Activated naive CD4-positive, alpha-beta T cell treated with anti-CD3 and anti-CD28 coated beads, Interleukin-2, amount 50 U/mL, for 72 hours (primary cell): ENCODE data around the gene NOS3. TPM values are rescaled to one million over a fixed set of nuclear protein-coding genes. Genes with fewer than 3 reads are reported as not detected.
"Not testable (repeated sequence)": the region's sequence is repeated elsewhere in the genome, so short reads cannot be mapped to it uniquely, and the experiment has no call there.

Source experiments
- ATAC-seq, 2 donors: fragments of 150-1000 bp; cut with Tn5 transposase; 2 replicates each; pipeline ENCODE4 v1.10.0; 2021; ENCODE audit warnings: mild to moderate bottlenecking in 2 of 2, moderate library complexity in 2 of 2
- DNase-seq, 2 donors: peaks; one replicate each; pipeline ENCODE4 v3.0.0; 2021 to 2022; ENCODE audit warnings: low spot score in 2 of 2
- H3K27ac Mint-ChIP-seq, 2 donors: one replicate each; pipeline ENCODE4 v1.8.0; 2022; ENCODE audit warnings: mild to moderate bottlenecking in 2 of 2, mixed read lengths in 2 of 2
- H3K36me3 Mint-ChIP-seq, 2 donors: one replicate each; pipeline ENCODE4 v1.8.0; 2022; ENCODE audit warnings: mixed read lengths in 2 of 2
- H3K9me3 Mint-ChIP-seq, 2 donors: one replicate each; pipeline ENCODE4 v1.8.0; 2022; ENCODE audit warnings: mixed read lengths in 2 of 2
- total RNA-seq, 2 donors: library from RNA; stranded (reverse); gene quantifications; one replicate each; pipeline ENCODE4 v1.2.3, GENCODE V29; 2022

NOS3 gene
- total RNA-seq, 2 donors from 2014 or later, result 1.8 to 12.7 TPM

DNA sequence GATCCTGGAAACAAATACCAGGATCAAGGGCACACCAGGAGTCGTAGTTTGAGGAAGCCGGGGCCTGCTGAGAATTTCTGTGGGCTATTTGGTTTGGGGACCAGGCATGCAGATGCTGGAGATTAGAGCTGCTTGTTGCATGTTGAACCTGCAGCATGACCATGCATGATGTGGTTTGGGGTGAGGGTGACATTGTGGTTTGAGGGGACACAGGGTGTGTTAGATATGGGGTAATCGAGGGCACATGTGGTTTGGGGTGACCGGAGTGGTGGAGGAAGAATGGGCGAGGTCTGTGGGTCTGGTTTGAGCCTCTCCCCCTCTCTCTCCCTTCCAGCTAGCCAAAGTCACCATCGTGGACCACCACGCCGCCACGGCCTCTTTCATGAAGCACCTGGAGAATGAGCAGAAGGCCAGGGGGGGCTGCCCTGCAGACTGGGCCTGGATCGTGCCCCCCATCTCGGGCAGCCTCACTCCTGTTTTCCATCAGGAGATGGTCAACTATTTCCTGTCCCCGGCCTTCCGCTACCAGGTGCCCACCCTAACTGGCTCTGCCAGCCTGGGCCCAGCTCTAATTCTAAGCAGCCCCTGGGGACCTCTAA, 10.2 kb downstream of the NOS3 start:
- ATAC-seq, result no peak
- Mint-ChIP-seq H3K27ac (no peak overlapping the region), H3K9me3 (no peaks in the 10 kb centered on the region), H3K36me3 (no peaks in the 10 kb centered on the region)
- DNase-seq, result no peak

DNA sequence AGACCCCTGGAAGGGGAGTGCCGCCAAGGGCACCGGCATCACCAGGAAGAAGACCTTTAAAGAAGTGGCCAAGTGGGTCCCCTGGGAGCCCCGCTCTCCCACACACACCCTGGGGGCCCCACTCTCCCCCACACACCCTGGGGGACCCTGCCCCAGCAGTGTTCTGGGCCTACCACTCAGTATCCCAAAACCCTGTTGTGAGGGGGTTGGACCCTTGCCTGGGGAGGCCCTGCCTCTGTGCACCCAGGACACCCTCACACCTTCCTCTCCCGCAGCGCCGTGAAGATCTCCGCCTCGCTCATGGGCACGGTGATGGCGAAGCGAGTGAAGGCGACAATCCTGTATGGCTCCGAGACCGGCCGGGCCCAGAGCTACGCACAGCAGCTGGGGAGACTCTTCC, 10.7 kb downstream of the NOS3 start:
- DNase-seq, result no peak
- no peak for ATAC-seq
- peak overlapping the region in 1 of 2 donors; percentile 84 for H3K27ac Mint-ChIP-seq
- no peaks in the 10 kb centered on the region for H3K36me3 Mint-ChIP-seq
- no peaks in the 10 kb centered on the region for H3K9me3 Mint-ChIP-seq

DNA sequence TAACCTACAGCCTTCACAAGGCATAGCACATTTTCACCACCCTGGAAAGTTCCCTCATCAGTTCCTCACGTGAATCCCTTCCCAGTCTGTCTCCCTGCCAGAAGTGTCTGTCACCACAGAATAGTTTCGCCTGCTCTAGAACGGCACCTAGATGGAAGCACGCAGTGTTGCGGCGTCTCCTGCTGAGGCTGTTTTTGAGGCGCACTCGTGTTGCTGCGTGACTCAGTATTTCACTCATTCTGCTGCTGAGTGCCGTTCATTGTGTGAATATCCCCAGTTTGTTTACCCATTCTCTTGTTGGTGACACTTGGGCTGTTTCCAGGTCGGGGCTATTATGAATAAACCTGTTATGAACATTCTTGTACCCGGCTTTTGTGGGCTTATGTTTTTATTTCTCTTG, 12.8 kb downstream of the NOS3 start:
- H3K36me3 Mint-ChIP-seq, result no peaks in the 10 kb centered on the region
- DNase-seq (no peak), ATAC-seq (no peak)
- H3K9me3 Mint-ChIP-seq, result no peaks in the 10 kb centered on the region
- no peak overlapping the region for H3K27ac Mint-ChIP-seq

DNA sequence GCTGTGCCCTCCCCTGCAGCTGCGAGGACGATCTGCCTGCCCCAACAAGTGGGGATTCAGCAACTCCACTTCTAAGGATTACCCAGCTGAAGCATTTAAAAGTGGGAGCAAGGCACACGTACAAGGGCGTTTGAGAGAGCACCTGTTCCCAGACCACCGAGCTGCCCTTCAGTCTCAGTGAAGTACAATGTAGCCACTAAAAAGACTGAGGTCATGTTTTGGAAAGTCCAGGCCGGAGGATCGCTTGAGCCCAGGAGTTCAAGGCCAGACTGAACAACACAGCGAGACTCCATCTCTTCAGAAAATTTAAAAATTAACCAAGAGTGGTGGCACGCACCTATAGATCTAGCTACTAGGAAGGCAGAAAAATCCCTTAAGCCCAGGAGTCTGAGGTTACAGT, 14.7 kb downstream of the NOS3 start:
- Mint-ChIP-seq H3K36me3 (no peaks in the 10 kb centered on the region), H3K9me3 (no peaks in the 10 kb centered on the region), H3K27ac (no peak overlapping the region)
- no peak for ATAC-seq
- DNase-seq, result no peak

DNA sequence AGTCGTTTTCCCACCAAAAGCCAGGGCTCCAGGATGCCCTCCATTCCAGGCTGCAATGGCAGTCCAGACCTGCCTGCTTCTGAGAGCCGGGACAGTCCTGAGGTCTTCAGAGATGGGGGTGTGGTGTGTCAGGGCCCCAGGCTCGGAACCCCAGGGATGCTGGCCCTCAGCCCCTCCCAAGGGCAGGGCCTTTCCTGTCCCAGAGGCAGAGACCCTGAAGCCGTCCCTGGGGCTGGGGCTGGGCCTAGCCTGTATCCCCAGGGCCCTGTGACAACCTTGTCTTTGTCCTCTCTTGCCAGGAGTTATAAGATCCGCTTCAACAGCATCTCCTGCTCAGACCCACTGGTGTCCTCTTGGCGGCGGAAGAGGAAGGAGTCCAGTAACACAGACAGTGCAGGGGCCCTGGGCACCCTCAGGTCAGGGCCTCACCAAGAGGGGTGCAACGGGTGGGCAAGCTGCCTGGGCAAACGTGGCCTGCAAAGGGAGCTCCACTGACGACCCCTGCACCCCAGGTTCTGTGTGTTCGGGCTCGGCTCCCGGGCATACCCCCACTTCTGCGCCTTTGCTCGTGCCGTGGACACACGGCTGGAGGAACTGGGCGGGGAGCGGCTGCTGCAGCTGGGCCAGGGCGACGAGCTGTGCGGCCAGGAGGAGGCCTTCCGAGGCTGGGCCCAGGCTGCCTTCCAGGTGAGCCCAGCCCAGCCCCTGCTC, 15.9 kb downstream of the NOS3 start:
- Mint-ChIP-seq H3K27ac (peak overlapping the region in 1 of 2 donors; percentile 78), H3K9me3 (no peaks in the 10 kb centered on the region), H3K36me3 (no peaks in the 10 kb centered on the region)
- DNase-seq (no peak), ATAC-seq (no peak)

DNA sequence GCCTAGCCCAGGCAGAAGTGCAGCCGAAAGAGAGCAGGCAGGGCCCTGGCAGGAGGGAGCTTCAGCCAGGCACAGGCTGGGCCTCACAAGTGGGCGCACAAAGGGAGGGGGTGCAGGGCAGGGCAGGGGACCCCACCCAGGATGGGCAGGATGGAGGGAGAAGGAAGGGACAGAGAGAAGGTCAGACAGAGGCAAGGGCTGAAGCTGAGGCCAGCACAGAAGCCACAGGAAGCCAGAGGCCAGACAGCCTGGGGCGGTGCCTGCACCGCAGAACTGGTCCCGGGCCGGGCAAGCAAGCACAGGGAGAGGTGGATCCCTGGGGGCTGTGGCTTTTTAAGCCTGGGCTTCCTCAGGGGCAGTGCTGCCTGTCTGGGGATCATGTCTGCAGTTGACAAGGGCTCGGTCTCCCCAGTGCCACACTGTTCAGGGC, 16.7 kb downstream of the NOS3 start:
- ATAC-seq, result no peak
- Mint-ChIP-seq H3K27ac (peak overlapping the region in 1 of 2 donors; percentile 78), H3K36me3 (peaks cover 0 to 1% of the 10 kb centered on the region in 2 donors), H3K9me3 (no peaks in the 10 kb centered on the region)
- no peak for DNase-seq

DNA sequence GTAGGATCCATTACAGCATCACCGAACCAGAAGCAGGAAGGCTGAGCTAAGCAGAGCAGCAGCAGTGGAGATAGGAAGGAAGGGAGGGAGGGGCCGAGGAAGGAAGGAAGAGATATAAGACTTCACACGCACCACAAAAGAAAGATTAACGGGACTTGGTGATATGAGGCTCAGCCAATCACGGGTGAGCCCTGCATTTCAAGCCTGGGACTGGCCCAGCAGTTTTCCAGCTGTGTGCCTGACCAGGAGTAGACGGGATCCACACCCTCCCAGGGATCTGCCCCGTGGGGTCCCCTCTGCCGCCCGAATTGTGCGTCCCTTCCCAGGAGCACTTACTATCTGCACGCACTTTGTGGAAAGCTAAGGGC, 17.3 kb downstream of the NOS3 start:
- DNase-seq, result no peak
- ATAC-seq, result peak; percentile 32 to 56
- H3K9me3 Mint-ChIP-seq, result no peaks in the 10 kb centered on the region
- H3K36me3 Mint-ChIP-seq, result peaks cover 0 to 6% of the 10 kb centered on the region in 2 donors
- H3K27ac Mint-ChIP-seq, result peak overlapping the region; percentile 46 to 78

DNA sequence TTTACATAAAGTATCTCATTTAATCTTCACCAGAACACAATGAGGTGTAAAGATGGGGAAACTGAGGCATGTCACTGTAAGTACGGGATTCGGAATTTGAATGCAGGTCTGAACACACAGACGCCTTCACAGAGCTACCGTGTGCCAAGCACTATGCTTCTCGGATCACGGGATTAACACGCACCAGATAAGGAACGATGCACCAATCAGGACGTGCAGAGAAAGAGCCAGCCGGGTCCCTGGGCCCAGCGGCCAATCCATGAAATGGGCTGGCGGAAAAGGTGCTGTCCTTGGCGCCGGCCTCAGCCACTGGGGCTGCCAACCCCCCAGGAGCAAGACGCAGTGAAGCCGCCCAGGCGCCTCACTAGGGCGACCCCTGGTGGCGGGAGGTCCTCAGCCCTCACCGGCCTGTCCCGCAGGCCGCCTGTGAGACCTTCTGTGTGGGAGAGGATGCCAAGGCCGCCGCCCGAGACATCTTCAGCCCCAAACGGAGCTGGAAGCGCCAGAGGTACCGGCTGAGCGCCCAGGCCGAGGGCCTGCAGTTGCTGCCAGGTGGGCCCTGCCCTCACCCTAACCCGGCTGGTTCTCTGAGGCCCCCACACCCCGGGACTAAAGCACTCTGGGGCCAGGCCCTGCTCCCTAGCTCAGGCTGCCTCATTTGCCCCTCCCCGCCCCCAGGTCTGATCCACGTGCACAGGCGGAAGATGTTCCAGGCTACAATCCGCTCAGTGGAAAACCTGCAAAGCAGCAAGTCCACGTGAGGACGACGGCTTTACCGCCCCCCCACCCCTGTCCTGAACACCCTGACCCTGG, 17.9 kb downstream of the NOS3 start:
- ATAC-seq (peak; percentile 76 to 85), DNase-seq (peak; percentile 77 to 92)
- H3K9me3 Mint-ChIP-seq, result no peaks in the 10 kb centered on the region
- H3K36me3 Mint-ChIP-seq, result peaks cover 0 to 6% of the 10 kb centered on the region in 2 donors
- H3K27ac Mint-ChIP-seq, result peak overlapping the region; percentile 46 to 78

DNA sequence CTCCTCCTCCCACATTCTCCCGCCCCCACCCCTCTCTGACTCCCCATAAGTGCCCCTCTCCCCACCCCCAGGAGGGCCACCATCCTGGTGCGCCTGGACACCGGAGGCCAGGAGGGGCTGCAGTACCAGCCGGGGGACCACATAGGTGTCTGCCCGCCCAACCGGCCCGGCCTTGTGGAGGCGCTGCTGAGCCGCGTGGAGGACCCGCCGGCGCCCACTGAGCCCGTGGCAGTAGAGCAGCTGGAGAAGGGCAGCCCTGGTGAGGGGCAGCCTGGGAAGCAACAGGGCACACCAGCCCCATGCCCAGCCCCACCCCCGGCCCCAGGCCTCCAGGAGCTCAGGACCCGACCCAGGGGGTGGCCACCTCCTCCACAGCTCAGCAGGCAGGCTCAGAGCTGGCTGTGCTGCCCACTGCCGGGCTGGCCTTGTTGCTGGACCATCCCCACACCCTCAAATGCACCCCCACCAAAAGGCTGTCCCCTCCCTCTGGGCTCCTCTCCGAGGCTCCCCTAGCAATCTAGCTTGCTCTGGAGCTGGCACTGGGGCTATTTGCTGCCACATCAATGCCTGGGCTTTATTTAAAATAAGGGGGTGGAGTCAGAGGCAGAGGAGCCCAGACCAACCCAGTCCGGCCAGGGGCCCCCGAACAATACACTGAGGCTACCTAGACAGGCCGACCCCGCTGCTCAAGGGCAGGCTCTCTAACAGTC, 18.7 kb downstream of the NOS3 start:
- DNase-seq (no peak), ATAC-seq (no peak)
- Mint-ChIP-seq H3K27ac (peak overlapping the region in 1 of 2 donors; percentile 78), H3K9me3 (no peaks in the 10 kb centered on the region), H3K36me3 (peaks cover 6% of the 10 kb centered on the region in 2 donors)

DNA sequence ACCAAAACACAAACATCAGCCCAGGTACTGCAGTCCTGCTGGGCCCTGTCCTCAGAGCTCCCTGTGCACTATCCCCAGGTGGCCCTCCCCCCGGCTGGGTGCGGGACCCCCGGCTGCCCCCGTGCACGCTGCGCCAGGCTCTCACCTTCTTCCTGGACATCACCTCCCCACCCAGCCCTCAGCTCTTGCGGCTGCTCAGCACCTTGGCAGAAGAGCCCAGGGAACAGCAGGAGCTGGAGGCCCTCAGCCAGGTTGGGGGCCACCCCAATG, 19.2 kb downstream of the NOS3 start:
- Mint-ChIP-seq H3K9me3 (no peaks in the 10 kb centered on the region), H3K27ac (peak overlapping the region in 1 of 2 donors; percentile 51), H3K36me3 (peaks cover 6 to 7% of the 10 kb centered on the region in 2 donors)
- ATAC-seq, result no peak
- DNase-seq, result no peak

DNA sequence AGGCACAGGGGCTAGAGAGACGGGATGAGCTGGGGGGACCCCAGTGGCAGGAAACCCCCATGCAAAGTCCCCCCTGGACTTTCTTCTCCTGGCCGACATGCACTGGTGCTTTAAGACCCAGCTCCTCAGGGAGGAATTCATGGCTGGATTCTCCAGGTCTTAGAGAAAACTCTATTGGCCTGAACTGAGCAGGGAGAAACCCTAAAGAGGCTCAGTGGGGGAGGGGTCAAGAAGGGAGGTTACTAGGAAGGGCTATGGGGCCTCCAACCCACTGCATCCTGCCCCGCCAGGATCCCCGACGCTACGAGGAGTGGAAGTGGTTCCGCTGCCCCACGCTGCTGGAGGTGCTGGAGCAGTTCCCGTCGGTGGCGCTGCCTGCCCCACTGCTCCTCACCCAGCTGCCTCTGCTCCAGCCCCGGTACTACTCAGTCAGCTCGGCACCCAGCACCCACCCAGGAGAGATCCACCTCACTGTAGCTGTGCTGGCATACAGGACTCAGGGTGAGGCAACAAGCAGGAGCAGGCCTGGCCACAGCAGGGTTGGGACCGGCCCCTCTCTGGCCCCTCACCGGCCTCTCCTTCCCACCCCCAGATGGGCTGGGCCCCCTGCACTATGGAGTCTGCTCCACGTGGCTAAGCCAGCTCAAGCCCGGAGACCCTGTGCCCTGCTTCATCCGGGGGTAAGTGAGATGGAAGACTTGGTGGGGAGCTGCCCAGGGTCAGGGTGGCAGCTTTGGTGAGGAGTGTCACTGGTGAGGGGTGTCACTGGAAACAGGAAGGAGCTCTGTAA, 19.7 kb downstream of the NOS3 start:
- ATAC-seq (peak in 1 of 2 donors; percentile 9), DNase-seq (no peak)
- Mint-ChIP-seq H3K27ac (peak overlapping the region; percentile 51 to 87), H3K36me3 (peaks cover 6 to 7% of the 10 kb centered on the region in 2 donors), H3K9me3 (no peaks in the 10 kb centered on the region)

DNA sequence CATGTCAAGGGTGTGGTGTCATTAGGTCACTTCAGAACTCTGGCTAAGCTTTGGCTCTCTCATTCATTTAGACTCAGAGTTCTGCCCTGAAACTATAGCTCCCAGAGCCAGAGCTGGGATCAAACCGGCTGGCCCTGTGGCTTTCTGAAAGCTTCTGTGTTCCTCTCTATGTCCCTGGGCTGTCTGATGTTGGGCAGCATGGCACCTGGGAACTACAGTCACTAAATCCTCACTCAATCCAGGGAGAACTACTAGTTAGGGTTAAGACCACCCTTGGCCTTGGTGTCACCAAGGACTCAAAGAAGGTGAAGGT, 20.2 kb downstream of the NOS3 start:
- no peak for DNase-seq
- Mint-ChIP-seq H3K36me3 (peaks cover 6 to 7% of the 10 kb centered on the region in 2 donors), H3K9me3 (no peaks in the 10 kb centered on the region), H3K27ac (peak overlapping the region in 1 of 2 donors; percentile 51)
- no peak for ATAC-seq

DNA sequence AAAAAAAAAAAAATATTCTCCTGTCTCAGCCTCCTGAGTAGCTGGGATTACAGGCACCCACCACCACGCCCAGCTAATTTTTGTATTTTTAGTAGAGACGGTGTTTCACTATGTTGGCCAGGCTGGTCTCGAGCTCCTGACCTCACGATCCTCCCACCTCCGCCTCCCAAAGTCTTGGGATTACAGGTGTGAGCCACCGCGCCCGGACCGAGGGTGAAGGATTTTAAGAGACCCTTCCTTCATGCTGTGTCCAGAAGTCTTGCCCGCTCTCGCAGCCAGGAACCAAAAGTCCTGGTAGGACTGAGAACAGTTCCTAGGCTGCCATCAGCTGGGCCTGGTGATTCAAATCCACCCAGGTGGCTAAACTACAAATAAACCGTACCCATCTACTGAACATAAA, 20.8 kb downstream of the NOS3 start:
- H3K36me3 Mint-ChIP-seq, ATAC-seq, H3K9me3 Mint-ChIP-seq, DNase-seq: not testable (repeated sequence)
- peak overlapping the region in 1 of 2 donors; percentile 64 for H3K27ac Mint-ChIP-seq

DNA sequence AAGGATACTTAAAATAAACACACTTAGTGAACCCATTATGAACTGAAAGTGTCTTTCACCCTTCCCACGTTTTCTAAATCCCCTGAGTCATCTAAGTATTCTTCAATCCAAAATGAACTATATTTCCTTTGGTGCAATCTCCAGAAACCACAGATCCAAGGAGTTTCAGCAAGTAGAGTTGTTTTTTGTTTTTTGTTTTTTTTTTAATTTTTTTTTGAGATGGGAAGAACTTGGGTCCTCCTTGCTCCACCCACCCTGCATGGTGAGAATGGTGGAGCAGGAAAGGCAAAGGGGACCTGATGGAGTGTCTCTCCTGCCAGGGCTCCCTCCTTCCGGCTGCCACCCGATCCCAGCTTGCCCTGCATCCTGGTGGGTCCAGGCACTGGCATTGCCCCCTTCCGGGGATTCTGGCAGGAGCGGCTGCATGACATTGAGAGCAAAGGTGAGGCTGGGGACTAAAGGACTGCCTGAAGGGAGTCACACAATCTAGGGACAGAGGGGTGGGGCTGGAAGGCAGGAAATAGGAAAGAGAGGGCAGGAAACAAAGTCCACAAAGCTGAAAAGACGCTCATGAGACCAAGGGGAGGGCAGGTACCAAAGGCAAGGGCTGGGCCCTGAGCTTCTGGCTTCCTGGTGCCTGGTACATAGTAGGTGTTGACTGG, 21.3 kb downstream of the NOS3 start:
- no peak for ATAC-seq
- no peak for DNase-seq
- H3K9me3 Mint-ChIP-seq, result no peaks in the 10 kb centered on the region
- peak overlapping the region; percentile 64 to 81 for H3K27ac Mint-ChIP-seq
- H3K36me3 Mint-ChIP-seq, result peaks cover 6 to 7% of the 10 kb centered on the region in 2 donors

DNA sequence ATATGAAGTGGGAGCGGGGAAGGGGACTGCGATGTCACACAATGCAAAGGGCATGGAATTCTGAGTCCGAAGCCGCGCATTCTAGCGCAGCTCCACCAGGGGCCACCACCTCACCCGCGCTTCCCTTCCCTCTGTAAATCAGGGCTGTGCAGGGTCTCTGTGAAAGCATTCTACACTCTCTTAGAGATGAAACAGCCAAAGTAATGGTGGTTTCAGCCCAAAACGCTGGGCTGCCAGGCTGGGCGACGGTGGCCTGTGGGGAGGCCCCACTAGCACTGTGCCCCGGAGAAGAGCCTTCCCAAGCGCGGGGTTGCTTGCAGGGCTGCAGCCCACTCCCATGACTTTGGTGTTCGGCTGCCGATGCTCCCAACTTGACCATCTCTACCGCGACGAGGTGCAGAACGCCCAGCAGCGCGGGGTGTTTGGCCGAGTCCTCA, 22.1 kb downstream of the NOS3 start:
- H3K27ac Mint-ChIP-seq, result peak overlapping the region; percentile 64 to 81
- DNase-seq, result no peak
- ATAC-seq, result no peak
- no peaks in the 10 kb centered on the region for H3K9me3 Mint-ChIP-seq
- peaks cover 6 to 7% of the 10 kb centered on the region in 2 donors for H3K36me3 Mint-ChIP-seq

DNA sequence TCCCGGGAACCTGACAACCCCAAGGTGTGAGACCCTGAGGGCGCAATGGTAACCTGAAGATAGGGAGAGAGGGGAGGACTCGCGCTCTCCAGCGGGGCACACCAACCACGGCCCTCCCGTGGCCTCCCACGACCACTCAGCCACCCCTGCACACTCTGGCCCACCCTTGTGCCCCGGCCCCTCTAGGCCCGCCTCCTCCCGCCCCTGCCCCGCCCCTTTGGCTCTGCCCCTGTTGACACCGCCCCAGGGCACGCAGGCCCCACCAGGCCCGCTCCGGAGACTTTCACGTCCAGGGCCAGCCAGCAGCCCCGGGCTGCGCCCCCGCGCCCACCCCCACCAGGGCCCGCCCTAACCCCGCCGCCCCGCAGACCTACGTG, 22.5 kb downstream of the NOS3 start:
- ATAC-seq, result no peak
- no peak for DNase-seq
- Mint-ChIP-seq H3K9me3 (no peaks in the 10 kb centered on the region), H3K36me3 (peaks cover 7 to 11% of the 10 kb centered on the region in 2 donors), H3K27ac (no peak overlapping the region)
